ENCODE results near the gene CLTC. TPM values are rescaled to one million over a fixed set of nuclear protein-coding genes. Genes with fewer than 3 reads are reported as not detected.
"Not testable (repeated sequence)": the region's sequence is repeated elsewhere in the genome, so short reads cannot be mapped to it uniquely, and the experiment has no call there.

CLTC gene
- total and polyA plus RNA-seq, 2 experiments from 2014 or later: 107 to 344 TPM

DNA sequence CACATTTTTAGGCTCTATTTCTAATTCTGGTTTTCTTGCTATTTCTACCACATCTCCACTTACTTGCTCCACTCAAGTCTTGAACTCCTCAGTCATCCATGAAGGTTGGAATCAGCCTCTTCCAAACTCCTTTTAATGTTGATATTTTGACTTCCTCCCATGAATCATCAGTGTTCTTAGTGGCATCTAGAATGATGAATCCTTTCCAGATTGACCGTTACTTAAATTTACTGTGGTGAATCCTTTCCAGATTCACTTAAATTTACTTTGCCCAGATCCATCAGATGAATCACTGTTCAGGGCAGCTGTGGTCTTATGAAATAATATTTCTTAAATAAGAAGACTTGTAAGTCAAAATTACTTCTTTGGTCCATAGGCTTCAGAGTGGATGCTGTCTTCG, 32.4 kb downstream of the CLTC start:
- no peaks in the 10 kb centered on the region for H3K4me1 ChIP-seq (ENCODE audit: insufficient read depth)
- peaks cover 61% of the 10 kb centered on the region; the same call in 1 of the 2 replicates for H3K36me3 ChIP-seq (ENCODE audit: insufficient read depth)
- H3K27ac Mint-ChIP-seq: no peak overlapping the region
- no peak overlapping the region for H3K4me2 ChIP-seq
- no peak for ATAC-seq
- peaks cover 87% of the 10 kb centered on the region for H3K36me3 Mint-ChIP-seq (ENCODE audit: low read depth)
- H3K9me2 ChIP-seq (ENCODE audit: insufficient read depth): no peaks in the 10 kb centered on the region
- no peak overlapping the region for H3K4me3 Mint-ChIP-seq
- no peak for DNase-seq (ENCODE audit: low spot score)
- no peaks in the 10 kb centered on the region for H3K4me1 Mint-ChIP-seq
- TF ChIP-seq CREB1 (CRISPR knock-in tag; IDR thresholded peaks at IDR 0.05; ENCODE audit: low read depth): no peak
- H3K4me3 ChIP-seq: no peak overlapping the region
- no peaks in the 10 kb centered on the region for H3K27me3 Mint-ChIP-seq (ENCODE audit: insufficient read depth, low read depth, poor library complexity)
- H2AFZ ChIP-seq: no peak overlapping the region
- H3F3A ChIP-seq (replicated peaks; ENCODE audit: low read depth): no peaks in the 10 kb centered on the region
- no peaks in the 10 kb centered on the region for H3K27me3 ChIP-seq (ENCODE audit: insufficient read depth)
- no peaks in the 10 kb centered on the region for H3K9me3 Mint-ChIP-seq
- peaks cover 30% of the 10 kb centered on the region for H3K79me2 ChIP-seq (replicated peaks; ENCODE audit: insufficient read depth)
- no peak overlapping the region for H3K27ac ChIP-seq (ENCODE audit: low read depth)
- 0 out of 2 replicates have a peak, but pooled peaks cover under 1% of the 10 kb centered on the region for H4K20me1 ChIP-seq (replicated peaks; ENCODE audit: insufficient read depth)

DNA sequence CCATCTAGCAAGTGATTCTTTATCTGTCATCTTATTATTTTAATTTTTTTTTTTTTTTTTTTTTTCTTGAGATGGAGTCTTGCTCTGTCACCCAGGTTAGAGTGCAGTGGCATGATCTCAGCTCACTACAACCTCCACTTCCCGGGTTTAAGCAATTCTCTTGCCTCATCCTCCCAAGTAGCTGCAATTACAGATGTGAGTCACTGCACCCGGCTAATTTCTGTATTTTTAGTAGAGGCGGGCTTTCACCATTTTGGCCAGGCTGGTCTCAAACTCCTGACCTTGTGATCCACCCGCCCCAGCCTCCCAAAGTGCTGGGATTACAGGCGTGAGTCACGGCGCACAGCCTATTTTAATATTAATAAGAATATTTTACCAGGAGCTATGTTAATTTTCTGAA, 36.9 kb downstream of the CLTC start:
- not testable (repeated sequence) for H3K27me3 Mint-ChIP-seq (ENCODE audit: insufficient read depth, low read depth, poor library complexity); ATAC-seq; H4K20me1 ChIP-seq (replicated peaks; ENCODE audit: insufficient read depth); H3K4me1 ChIP-seq (ENCODE audit: insufficient read depth); H3K4me1 Mint-ChIP-seq; DNase-seq (ENCODE audit: low spot score); H3K4me3 ChIP-seq; H3K9me3 Mint-ChIP-seq; H3K79me2 ChIP-seq (replicated peaks; ENCODE audit: insufficient read depth); H3K4me3 Mint-ChIP-seq; H3F3A ChIP-seq (replicated peaks; ENCODE audit: low read depth); H3K27me3 ChIP-seq (ENCODE audit: insufficient read depth); H3K4me2 ChIP-seq; H3K9me2 ChIP-seq (ENCODE audit: insufficient read depth); H3K27ac Mint-ChIP-seq; H2AFZ ChIP-seq; H3K27ac ChIP-seq (ENCODE audit: low read depth)
- peaks cover 78% of the 10 kb centered on the region for H3K36me3 Mint-ChIP-seq (ENCODE audit: low read depth)
- peaks cover 71% of the 10 kb centered on the region for H3K36me3 ChIP-seq (ENCODE audit: insufficient read depth)

DNA sequence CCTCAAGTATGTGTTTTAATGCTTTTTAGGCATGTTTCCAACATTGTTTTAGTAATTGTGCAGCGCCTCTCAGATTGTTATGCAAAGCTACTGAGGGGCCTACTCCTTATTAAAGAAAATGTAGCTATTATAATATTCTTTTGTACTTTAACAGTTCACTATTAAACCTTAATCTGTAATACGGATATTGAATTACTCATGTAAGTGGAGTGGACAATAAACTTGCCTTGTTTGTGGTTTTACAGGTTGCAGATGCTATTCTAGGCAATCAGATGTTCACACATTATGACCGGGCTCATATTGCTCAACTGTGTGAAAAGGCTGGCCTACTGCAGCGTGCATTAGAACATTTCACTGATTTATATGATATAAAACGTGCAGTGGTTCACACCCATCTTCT, 46.5 kb downstream of the CLTC start:
- peaks cover 8% of the 10 kb centered on the region; the same call in 1 of the 2 replicates for H3K79me2 ChIP-seq (replicated peaks; ENCODE audit: insufficient read depth)
- H3K27me3 Mint-ChIP-seq (ENCODE audit: insufficient read depth, low read depth, poor library complexity): no peaks in the 10 kb centered on the region
- no peaks in the 10 kb centered on the region for H4K20me1 ChIP-seq (replicated peaks; ENCODE audit: insufficient read depth)
- H3K4me1 ChIP-seq (ENCODE audit: insufficient read depth): no peaks in the 10 kb centered on the region
- ATAC-seq (no peak), DNase-seq (ENCODE audit: low spot score) (no peak)
- H3K36me3 Mint-ChIP-seq (ENCODE audit: low read depth): peaks cover 81% of the 10 kb centered on the region
- peaks cover 78% of the 10 kb centered on the region for H3K36me3 ChIP-seq (ENCODE audit: insufficient read depth)
- no peak overlapping the region for H3K4me2 ChIP-seq
- H3K4me3 ChIP-seq: no peak overlapping the region
- no peaks in the 10 kb centered on the region for H3K9me2 ChIP-seq (ENCODE audit: insufficient read depth)
- no peak overlapping the region for H3K27ac Mint-ChIP-seq
- H3K9me3 Mint-ChIP-seq: no peaks in the 10 kb centered on the region
- no peaks in the 10 kb centered on the region for H3K4me1 Mint-ChIP-seq
- H3K4me3 Mint-ChIP-seq: no peak overlapping the region
- H3K27me3 ChIP-seq (ENCODE audit: insufficient read depth): no peaks in the 10 kb centered on the region
- H3F3A ChIP-seq (replicated peaks; ENCODE audit: low read depth): no peaks in the 10 kb centered on the region
- no peak overlapping the region for H3K27ac ChIP-seq (ENCODE audit: low read depth)
- no peak overlapping the region for H2AFZ ChIP-seq
- TF ChIP-seq, protein P1, sequence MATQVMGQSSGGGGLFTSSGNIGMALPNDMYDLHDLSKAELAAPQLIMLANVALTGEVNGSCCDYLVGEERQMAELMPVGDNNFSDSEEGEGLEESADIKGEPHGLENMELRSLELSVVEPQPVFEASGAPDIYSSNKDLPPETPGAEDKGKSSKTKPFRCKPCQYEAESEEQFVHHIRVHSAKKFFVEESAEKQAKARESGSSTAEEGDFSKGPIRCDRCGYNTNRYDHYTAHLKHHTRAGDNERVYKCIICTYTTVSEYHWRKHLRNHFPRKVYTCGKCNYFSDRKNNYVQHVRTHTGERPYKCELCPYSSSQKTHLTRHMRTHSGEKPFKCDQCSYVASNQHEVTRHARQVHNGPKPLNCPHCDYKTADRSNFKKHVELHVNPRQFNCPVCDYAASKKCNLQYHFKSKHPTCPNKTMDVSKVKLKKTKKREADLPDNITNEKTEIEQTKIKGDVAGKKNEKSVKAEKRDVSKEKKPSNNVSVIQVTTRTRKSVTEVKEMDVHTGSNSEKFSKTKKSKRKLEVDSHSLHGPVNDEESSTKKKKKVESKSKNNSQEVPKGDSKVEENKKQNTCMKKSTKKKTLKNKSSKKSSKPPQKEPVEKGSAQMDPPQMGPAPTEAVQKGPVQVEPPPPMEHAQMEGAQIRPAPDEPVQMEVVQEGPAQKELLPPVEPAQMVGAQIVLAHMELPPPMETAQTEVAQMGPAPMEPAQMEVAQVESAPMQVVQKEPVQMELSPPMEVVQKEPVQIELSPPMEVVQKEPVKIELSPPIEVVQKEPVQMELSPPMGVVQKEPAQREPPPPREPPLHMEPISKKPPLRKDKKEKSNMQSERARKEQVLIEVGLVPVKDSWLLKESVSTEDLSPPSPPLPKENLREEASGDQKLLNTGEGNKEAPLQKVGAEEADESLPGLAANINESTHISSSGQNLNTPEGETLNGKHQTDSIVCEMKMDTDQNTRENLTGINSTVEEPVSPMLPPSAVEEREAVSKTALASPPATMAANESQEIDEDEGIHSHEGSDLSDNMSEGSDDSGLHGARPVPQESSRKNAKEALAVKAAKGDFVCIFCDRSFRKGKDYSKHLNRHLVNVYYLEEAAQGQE (IDR thresholded peaks at IDR 0.05; ENCODE audit: unreplicated experiment): no peak
- TF ChIP-seq, protein P2, sequence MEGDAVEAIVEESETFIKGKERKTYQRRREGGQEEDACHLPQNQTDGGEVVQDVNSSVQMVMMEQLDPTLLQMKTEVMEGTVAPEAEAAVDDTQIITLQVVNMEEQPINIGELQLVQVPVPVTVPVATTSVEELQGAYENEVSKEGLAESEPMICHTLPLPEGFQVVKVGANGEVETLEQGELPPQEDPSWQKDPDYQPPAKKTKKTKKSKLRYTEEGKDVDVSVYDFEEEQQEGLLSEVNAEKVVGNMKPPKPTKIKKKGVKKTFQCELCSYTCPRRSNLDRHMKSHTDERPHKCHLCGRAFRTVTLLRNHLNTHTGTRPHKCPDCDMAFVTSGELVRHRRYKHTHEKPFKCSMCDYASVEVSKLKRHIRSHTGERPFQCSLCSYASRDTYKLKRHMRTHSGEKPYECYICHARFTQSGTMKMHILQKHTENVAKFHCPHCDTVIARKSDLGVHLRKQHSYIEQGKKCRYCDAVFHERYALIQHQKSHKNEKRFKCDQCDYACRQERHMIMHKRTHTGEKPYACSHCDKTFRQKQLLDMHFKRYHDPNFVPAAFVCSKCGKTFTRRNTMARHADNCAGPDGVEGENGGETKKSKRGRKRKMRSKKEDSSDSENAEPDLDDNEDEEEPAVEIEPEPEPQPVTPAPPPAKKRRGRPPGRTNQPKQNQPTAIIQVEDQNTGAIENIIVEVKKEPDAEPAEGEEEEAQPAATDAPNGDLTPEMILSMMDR (conservative IDR thresholded peaks at IDR 0.05; ENCODE audit: low read depth in 2 of 2): no peak
- TF ChIP-seq ZNF114 (CRISPR knock-in tag; IDR thresholded peaks at IDR 0.05): no peak
- TF ChIP-seq, protein P3, sequence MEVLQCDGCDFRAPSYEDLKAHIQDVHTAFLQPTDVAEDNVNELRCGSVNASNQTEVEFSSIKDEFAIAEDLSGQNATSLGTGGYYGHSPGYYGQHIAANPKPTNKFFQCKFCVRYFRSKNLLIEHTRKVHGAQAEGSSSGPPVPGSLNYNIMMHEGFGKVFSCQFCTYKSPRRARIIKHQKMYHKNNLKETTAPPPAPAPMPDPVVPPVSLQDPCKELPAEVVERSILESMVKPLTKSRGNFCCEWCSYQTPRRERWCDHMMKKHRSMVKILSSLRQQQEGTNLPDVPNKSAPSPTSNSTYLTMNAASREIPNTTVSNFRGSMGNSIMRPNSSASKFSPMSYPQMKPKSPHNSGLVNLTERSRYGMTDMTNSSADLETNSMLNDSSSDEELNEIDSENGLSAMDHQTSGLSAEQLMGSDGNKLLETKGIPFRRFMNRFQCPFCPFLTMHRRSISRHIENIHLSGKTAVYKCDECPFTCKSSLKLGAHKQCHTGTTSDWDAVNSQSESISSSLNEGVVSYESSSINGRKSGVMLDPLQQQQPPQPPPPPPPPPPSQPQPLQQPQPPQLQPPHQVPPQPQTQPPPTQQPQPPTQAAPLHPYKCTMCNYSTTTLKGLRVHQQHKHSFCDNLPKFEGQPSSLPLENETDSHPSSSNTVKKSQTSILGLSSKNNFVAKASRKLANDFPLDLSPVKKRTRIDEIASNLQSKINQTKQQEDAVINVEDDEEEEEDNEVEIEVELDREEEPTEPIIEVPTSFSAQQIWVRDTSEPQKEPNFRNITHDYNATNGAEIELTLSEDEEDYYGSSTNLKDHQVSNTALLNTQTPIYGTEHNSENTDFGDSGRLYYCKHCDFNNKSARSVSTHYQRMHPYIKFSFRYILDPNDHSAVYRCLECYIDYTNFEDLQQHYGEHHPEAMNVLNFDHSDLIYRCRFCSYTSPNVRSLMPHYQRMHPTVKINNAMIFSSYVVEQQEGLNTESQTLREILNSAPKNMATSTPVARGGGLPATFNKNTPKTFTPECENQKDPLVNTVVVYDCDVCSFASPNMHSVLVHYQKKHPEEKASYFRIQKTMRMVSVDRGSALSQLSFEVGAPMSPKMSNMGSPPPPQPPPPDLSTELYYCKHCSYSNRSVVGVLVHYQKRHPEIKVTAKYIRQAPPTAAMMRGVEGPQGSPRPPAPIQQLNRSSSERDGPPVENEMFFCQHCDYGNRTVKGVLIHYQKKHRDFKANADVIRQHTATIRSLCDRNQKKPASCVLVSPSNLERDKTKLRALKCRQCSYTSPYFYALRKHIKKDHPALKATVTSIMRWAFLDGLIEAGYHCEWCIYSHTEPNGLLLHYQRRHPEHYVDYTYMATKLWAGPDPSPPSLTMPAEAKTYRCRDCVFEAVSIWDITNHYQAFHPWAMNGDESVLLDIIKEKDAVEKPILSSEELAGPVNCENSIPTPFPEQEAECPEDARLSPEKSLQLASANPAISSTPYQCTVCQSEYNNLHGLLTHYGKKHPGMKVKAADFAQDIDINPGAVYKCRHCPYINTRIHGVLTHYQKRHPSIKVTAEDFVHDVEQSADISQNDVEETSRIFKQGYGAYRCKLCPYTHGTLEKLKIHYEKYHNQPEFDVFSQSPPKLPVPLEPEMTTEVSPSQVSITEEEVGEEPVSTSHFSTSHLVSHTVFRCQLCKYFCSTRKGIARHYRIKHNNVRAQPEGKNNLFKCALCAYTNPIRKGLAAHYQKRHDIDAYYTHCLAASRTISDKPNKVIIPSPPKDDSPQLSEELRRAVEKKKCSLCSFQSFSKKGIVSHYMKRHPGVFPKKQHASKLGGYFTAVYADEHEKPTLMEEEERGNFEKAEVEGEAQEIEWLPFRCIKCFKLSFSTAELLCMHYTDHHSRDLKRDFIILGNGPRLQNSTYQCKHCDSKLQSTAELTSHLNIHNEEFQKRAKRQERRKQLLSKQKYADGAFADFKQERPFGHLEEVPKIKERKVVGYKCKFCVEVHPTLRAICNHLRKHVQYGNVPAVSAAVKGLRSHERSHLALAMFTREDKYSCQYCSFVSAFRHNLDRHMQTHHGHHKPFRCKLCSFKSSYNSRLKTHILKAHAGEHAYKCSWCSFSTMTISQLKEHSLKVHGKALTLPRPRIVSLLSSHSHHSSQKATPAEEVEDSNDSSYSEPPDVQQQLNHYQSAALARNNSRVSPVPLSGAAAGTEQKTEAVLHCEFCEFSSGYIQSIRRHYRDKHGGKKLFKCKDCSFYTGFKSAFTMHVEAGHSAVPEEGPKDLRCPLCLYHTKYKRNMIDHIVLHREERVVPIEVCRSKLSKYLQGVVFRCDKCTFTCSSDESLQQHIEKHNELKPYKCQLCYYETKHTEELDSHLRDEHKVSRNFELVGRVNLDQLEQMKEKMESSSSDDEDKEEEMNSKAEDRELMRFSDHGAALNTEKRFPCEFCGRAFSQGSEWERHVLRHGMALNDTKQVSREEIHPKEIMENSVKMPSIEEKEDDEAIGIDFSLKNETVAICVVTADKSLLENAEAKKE (CRISPR knock-in tag; IDR thresholded peaks at IDR 0.05): no peak
